H1 (cell line): Measurements from ENCODE around the gene DHH.

Source experiments
- CBX5 ChIP-seq: fragments of 300-800, 300-1000 bp; sonication (generic); IDR thresholded peaks from 2 replicates; pipeline ENCODE4 v1.7.1; 2016; ENCODE audit warnings: antibody characterized with exemption, low read length, low read depth
- CEBPB ChIP-seq: IDR thresholded peaks from 2 replicates; pipeline ENCODE4 v1.6.1; 2012; ENCODE audit warnings: low read depth, low read length
- CTCF ChIP-seq, 3 experiments: IDR thresholded peaks; 1 replicate in 2 of 3; 2 replicates in 1 of 3; pipeline versions ENCODE4 v1.5.1 to v1.6.1; 2011; ENCODE audit warnings: low read length in 3 of 3, mild to moderate bottlenecking in 3 of 3, inconsistent platforms in 2 of 3, low read depth in 1 of 3, moderate library complexity in 1 of 3; ENCODE audit not compliant: insufficient read depth in 1 of 3; ENCODE audit errors: control extremely low read depth in 1 of 3
- EZH2 ChIP-seq: fragments of 200-600 bp; sonication (generic); IDR thresholded peaks from 2 replicates; pipeline ENCODE4 v1.7.1; 2012; ENCODE audit warnings: low read depth, mild to moderate bottlenecking, moderate library complexity, low read length, inconsistent platforms; ENCODE audit not compliant: severe bottlenecking
- JUND ChIP-seq: IDR thresholded peaks from 2 replicates; pipeline ENCODE4 v1.6.1; 2011; ENCODE audit warnings: mild to moderate bottlenecking, improper control_type of control experiment, low read length
- MAFK ChIP-seq: IDR thresholded peaks from 2 replicates; pipeline ENCODE4 v1.6.1; 2012; ENCODE audit warnings: low read depth, mild to moderate bottlenecking, improper control_type of control experiment, low read length
- POLR2A ChIP-seq, 2 experiments: IDR thresholded peaks; 1 replicate in 1 of 2; 2 replicates in 1 of 2; pipeline ENCODE4 v1.6.1; 2011; ENCODE audit warnings: low read depth in 2 of 2, low read length in 2 of 2, mild to moderate bottlenecking in 2 of 2; ENCODE audit errors: control extremely low read depth in 1 of 2
- RFX5 ChIP-seq: IDR thresholded peaks from 2 replicates; pipeline ENCODE4 v1.6.1; 2011; ENCODE audit warnings: low read depth, low read length, improper control_type of control experiment, borderline replicate concordance
- SIN3A ChIP-seq, 2 experiments: IDR thresholded peaks in 1 of 2; conservative IDR thresholded peaks in 1 of 2; 2 replicates each; pipeline ENCODE4 v1.6.1; 2011 to 2012; ENCODE audit warnings: low read length in 2 of 2, improper control_type of control experiment in 1 of 2, low read depth in 1 of 2, mild to moderate bottlenecking in 1 of 2
- YY1 ChIP-seq: IDR thresholded peaks from 2 replicates; pipeline ENCODE4 v1.6.1; 2011; ENCODE audit warnings: low read depth, mild to moderate bottlenecking, low read length

DNA sequence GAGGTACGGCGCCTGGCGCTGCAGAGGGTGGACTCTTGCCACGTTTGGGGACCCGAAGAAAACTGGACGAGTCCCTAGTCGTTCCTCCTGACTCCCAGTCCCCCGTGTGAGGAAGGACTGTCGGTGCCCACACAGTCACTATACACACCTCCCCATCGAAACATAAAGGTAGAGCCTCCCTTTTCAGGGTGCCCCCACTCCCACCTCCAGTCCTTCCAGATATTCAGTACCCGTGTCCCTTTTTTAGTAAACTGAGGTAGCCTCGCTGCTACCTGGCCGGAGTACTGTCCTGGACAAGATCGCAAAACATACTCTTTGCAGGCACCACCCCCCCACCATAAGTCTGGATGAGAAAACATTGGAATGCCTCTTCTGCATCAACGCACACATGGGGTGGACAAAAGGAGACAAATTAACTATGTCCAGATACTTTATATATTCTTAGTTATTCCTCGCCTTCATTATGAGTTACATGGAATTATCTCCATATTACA, 33.4 kb downstream of the DHH start:
- TF ChIP-seq CTCF (IDR thresholded peaks at IDR 0.05; ENCODE audit: control extremely low read depth in 1 of 3, insufficient read depth in 1 of 3, low read depth in 1 of 3, low read length in 3 of 3) (no peak), JUND (no peak), POLR2A (IDR thresholded peaks at IDR 0.05; ENCODE audit: control extremely low read depth in 1 of 2, low read depth in 2 of 2, low read length in 2 of 2) (no peak), RFX5 (no peak), EZH2 (no peak), MAFK (no peak), SIN3A (conservative IDR thresholded peaks at IDR 0.05 in 1 of 2, IDR thresholded peaks at IDR 0.05 in 1 of 2; ENCODE audit: low read depth in 1 of 2, low read length in 2 of 2) (no peak), CEBPB (no peak), YY1 (no peak), CBX5 (no peak)
